WTC11 (cell line): Measurements from ENCODE around the gene DLX1.

Experiments used
- PREB ChIP-seq: sonication (generic); formaldehyde crosslinking; IDR thresholded peaks from 2 replicates; pipeline ENCODE4 v1.8.1; 2022; ENCODE audit warnings: mild to moderate bottlenecking, missing genetic modification reagents, moderate library complexity, borderline replicate concordance
- ZNF263 ChIP-seq: sonication (generic); formaldehyde crosslinking; IDR thresholded peaks from 2 replicates; pipeline ENCODE4 v1.8.1; 2022; ENCODE audit warnings: low read depth, mild to moderate bottlenecking, moderate library complexity, missing genetic modification reagents
- TF ChIP-seq, protein P1 (sequence below): fragments of 200-600 bp; IDR thresholded peaks from 2 replicates; pipeline ENCODE4 v1.8.0; 2022; ENCODE audit warnings: antibody characterized with exemption

GRCh38 chr2:172072706-172073105 is 12.6 kb upstream of the DLX1 start:
- TF ChIP-seq PREB (CRISPR knock-in tag) (no peak), ZNF263 (CRISPR knock-in tag) (no peak)
- TF ChIP-seq, protein P1, sequence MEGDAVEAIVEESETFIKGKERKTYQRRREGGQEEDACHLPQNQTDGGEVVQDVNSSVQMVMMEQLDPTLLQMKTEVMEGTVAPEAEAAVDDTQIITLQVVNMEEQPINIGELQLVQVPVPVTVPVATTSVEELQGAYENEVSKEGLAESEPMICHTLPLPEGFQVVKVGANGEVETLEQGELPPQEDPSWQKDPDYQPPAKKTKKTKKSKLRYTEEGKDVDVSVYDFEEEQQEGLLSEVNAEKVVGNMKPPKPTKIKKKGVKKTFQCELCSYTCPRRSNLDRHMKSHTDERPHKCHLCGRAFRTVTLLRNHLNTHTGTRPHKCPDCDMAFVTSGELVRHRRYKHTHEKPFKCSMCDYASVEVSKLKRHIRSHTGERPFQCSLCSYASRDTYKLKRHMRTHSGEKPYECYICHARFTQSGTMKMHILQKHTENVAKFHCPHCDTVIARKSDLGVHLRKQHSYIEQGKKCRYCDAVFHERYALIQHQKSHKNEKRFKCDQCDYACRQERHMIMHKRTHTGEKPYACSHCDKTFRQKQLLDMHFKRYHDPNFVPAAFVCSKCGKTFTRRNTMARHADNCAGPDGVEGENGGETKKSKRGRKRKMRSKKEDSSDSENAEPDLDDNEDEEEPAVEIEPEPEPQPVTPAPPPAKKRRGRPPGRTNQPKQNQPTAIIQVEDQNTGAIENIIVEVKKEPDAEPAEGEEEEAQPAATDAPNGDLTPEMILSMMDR = no peak
